ENCODE measurements around the gene IMPDH1.
"Not testable (repeated sequence)": the region's sequence is repeated elsewhere in the genome, so short reads cannot be mapped to it uniquely, and the experiment has no call there.

The IMPDH1 gene

DNA sequence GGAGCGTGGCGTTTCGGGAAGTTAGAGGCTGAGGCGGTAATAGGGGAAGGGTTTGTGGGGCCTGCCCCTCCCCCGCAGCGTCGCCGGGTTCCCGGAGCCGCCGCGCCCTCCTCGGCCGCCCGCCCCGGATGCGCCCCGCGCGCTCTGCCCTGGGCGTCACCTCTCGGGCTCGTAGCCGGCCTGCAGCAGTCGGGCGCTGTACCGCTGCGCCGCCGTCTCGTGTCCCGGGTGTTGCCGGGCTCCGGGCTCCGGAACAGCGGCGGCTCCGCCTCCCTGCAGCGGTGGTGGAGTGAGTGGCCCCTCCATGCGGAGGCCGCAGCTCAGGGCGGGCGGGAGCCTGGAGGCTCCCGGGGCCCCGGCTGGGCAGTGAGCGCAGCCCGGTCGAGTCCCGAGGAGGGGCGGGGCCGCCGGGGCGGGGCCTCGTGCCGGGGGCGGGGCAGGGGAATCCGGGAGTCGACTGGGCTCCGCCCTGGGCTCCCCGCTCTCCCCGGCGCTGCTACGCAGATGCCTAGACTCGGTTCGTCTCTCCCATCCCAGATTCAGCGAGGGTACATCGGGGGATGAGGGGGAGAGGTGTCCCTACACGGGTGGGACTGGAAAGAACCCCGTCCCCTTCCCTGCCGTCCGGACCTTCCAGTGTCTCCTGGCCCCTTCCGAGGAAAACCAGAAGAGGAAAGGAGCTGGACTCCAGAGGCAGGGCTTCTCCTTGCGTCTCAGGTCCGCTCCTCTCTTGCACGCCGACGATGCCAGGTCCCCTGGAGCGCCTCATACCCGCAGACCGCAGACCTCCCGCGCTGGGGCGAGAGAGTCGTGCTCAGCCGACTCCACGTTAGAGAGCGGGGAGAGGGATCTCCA lies at the start of gene IMPDH1:
Gene IMPDH1, minus strand, starts transcription at position 387 of the 855 bp plus-strand sequence. Its CDS starts 81 bp downstream, at position 306.
- DNase-seq = peak; percentile 91

DNA sequence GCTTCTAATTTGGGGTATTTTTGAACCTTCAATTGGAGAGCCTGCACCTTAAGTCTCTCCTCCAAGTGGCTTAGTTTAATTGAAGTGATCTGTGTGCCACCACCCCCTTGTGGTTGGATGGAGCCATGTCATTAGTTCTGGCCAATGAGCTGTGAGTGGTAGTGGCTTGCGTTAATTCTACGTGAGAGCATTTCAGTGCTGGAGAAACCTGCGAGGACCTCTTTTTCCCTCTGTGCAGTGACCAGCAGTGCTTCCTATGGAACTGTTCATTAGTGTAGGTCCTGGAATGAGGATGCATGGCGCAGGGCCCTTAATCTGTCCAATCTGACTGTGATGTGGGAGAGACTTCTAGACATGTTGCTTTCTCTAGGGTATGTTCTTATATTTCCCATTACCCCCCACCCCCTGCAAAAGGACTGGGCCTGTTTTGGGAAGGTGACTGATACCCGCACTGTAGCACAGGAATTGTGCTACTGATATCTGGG lies 49.7 kb upstream of the IMPDH1 start:
- peak; percentile 69 for DNase-seq

GRCh38 chr7:128458956-128459355 lies 49.2 kb upstream of the IMPDH1 start:
- no peak for DNase-seq

DNA sequence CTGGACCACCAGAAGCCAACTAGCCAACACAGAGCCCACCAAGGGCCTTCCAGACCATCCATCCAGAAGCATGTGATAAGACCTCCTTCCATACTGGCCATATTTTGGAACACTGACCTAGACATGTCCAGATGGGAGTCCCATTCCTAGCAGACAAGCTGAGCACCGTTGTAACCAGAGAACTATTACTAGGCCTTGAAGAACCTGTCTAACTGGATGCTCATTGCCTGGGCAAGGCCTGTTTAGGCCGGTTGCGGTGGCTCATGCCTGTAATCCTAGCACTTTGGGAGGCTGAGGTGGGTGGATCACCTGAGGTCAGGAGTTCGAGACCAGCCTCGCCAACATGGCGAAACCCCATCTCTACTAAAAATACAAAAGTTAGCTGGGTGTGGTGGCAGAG lies 47.6 kb upstream of the IMPDH1 start:
- not testable (repeated sequence) for DNase-seq

DNA sequence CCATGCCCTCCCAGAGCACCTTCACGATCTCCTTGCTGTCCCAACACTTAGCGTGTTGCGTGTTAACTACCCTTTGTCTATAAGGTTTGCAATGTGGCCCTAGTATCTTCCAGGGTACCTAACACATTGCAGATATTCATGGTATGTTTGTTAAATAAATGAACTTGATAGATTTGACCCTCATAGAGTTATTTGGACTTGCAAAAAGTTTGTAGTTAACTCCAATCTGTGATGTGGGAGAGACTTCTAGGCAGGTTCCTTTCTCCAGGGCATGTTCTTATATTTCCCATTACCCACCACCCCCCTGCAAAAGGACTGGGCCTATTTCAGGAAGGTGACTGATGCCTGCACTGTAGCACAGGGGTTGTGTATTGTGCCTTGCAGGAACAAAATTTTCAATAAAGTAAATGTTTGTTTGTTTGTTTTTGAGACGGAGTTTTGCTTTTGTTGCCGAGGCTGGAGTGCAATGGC lies 46.5 kb upstream of the IMPDH1 start:
- DNase-seq = no peak

DNA sequence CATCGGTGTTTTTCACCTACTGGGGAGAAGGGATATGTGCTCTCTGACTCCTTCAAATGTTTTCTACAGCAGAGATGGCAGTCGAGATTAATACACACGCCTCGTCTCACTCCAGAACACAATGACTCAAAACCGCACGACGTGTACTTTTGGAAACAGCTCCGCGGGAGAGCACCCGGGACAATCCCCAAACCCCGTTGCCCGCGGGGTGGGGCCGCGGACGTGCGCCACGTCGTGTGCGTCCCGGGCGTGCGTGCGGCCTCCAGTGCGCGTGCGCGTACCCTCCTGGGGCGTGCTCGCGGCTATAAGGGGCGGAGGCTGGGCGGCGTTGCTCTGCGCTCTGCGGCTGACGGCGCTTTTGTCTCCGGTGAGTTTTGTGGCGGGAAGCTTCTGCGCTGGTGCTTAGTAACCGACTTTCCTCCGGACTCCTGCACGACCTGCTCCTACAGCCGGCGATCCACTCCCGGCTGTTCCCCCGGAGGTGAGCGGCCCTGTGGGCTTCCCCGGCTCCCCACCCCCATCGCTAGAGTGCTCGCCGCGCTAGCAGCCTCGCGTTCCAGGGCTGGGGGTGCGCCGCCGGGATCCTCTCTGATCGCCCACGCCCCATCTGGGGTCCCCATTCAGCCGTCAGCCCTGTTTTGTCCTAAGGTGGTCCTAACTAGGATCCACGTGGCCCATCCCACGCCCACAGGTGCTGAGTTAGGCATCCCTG lies 45.9 kb upstream of the IMPDH1 start, which contains the start of gene HILPDA:
Gene HILPDA, plus strand, starts transcription at position 336 of the 712 bp plus-strand sequence. CDS start 1,391 bp downstream, outside the sequence.
- DNase-seq = peak; percentile 95

DNA sequence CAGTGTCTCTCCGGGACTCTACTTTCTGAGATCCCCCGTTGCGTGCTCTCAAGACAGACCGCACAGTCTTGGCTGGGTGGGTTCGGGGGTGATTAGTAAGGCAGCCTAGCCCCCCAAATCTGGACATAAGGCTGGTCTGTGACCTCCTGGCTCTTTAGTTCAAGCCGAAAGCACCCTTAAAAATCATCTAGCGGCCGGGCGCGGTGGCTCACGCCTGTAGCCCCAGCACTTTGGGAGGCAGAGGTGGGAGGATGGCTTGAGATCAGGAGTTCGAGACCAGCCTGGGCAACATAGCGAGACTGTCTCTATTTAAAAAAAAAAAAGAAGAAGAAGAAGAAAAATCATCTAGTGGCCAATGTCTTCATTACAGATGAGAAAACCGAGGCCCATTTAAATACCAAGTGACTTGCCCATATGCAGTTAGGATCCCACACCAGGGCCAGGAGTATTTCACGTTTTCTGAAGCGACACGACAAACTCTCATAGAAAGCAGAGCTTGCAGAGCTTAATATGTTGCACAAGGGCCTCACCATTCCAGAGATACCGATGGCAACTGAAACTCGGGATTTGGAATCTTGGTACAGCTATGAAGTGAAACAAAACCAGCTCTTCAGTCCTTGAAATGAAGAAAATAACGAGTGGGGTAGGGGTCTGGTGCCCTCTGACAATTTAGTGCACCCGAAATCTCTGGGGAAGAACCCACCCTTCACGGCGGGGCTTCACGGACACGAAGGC lies 45.2 kb upstream of the IMPDH1 start:
- no peak for DNase-seq

DNA sequence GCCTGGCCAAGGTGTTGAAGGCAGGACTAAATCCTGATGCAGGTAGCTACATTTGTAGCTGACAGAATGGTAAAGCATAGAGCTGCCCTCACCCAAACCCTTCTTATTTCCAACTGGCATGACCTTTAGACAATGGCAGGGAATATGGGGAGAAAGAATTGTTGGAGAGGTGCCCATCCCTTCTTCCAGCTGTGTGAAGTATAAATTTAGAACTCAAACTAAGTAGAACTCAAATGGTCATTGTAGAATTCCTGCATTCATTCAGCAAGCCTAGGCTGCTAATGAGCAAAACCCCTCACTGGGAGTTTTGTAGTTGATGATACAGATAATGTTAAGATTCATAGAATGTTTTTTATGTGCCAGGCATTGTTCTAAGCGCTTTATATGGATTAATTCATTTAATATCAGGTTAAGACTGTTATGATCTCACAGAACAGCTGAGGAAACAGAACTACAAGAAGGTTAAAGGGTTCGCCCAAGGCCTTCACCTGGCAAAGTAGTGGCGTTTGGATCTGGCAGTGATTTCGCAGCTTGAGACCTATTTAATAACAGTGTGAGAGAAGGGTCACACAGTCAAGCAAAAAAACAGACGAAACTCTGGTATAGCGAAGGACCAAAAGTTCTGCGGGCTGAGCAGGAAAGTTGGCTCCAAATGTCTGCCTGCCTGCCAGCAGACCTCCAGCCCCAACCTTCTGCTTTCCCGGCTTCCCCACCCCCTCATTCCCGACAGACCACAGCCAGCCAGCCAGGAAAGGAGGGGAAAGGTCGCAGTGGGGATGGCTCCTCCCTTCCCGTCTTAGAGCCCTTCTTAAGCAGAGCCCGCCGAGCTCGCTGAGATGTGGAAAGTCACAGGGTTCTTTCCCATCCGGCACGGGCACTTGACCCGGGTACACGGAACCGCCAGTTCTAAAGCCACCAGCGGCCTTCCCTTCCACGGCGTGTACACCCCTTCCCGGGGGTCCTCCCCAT lies 44.3 kb upstream of the IMPDH1 start:
- DNase-seq = peak; percentile 97

DNA sequence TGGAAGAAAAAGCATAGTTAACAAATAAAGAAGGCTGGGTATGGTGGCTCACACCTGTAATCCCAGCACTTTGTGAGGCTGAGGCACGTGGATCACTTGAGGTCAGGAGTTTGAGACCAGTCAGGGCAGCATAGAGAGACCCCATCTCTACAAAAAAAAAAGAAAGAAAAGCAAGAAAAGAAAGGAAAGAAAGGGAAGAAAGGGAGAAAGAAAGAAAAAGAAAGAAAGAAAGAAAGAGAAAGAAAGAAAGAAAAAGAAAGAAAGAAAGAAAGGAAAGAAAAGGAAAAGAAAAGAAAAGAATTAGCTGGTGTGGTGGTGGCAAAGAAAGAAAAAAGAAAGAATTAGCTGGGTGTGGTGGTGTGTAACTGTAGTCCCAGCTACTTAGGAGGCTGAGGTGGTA lies 42.8 kb upstream of the IMPDH1 start:
- no peak for DNase-seq

- no peak for DNase-seq
Observed at GRCh38 chr7:128450913-128451312, 41.1 kb upstream of the IMPDH1 start.

DNA sequence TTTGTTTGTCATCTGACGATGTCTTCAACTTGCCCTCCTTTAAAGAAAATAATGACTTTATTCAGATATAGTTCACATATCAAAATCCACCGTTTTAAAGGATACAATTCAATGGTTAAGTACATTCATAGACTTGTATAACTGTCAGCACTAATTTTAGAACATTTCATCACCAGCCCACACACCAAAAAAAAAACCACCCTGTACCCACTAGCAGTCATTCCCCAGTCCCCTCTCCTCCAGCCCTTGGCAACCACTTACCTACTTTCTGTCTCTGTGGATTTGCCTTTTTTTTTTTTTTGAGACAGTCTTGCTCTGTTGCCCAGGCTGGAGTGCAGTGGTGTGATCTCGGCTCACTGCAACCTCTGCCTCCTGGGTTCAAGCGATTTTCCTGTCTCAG lies 40.6 kb upstream of the IMPDH1 start:
- no peak for DNase-seq

- DNase-seq = no peak
Observed at GRCh38 chr7:128448751-128449302, 39.0 kb upstream of the IMPDH1 start.

DNA sequence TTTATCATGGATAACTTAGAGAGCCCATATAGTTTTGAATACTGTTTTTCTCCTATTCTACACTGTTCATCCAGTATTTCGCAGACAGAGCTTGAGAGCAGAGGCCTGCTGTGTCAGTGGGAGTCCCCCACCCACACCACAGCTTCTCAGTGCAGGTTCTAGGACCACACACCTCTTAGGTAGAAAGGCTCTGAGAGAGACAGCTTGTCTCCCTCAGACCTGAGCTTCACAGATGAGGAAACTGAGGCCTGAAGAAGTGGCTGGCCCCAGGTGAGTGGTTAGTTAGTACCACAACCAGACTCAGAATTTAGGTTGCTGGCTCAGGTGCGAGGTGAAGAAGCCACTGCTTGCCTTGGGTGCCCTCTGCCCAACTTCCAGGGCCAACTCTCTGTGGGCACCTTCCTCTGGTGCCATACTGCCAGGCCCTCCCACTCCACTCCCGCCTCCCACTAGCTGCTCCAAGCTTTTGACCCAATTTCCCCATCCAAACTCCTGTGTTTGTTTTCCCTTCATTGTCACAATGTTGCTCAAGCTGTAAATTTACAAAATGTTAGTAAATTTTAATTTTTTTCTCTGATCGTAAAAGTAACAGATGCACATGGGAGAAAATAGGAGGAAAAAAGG lies 38.3 kb upstream of the IMPDH1 start:
- DNase-seq = no peak

- DNase-seq = no peak
Observed at GRCh38 chr7:128446306-128446705, 36.5 kb upstream of the IMPDH1 start.

DNA sequence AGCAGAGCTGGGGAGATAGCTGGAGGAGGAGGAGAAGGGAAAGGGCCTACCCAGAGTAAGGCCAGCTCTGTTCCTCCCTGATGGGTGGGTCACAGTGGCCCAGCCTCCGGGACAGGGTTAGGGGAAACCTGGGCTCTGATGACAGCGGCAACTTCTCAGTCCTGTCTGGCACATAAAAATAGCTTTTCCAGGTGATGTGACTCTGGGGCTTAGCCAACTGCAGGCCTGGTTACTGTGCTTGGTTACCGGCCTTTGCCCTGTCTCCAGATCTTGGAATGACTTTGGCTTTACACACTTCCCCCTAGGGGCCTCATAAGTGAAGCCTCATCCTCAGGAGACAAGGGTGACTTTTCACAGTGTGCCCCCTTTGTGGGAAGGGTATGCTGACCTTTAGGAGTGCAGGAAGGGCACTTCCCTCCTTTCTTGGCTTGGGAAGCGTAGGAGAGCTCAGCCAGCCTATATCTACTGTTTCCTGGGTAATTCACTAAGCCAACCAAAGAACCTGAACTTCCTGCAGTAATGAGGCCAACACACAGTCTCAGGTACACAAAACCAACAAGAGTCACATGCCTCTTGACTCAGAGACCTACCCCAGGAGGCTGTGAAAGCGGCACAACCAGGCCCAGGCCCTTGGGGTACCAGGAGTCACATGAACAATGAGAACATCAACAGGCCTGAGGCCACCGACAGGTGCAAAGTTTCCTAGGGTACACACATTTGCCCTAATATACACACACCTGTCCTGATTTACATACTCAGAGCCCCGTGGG lies 34.2 kb upstream of the IMPDH1 start:
- DNase-seq = no peak

- DNase-seq = no peak
Observed at GRCh38 chr7:128442356-128442755, 32.6 kb upstream of the IMPDH1 start.

- no peak for DNase-seq
Observed at GRCh38 chr7:128437426-128438332, 27.9 kb upstream of the IMPDH1 start.

DNA sequence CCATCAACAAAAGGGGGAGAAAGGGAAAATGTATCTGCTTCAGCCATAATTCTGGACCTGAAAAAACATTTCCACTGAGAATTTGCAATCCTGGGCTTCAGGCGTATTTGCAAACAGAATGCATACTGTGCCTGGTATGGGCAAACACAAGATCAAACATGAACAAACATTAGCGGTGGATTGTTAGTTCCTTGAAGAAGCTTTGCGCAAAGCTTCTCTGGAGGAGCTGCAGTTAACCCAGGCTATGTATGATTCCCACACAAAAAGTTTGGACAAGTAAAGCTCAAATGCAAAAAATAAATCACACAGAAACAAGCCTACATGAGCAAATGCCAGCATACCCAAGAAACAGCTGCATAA lies 25.5 kb upstream of the IMPDH1 start:
- DNase-seq = no peak

All from left hindlimb (tissue), 1 donor.